Naive thymus-derived CD8-positive, alpha-beta T cell (primary cell): ENCODE measurements around the gene TMEM26. TPM values are rescaled to one million over a fixed set of nuclear protein-coding genes. Genes with fewer than 3 reads are reported as not detected.
"Not testable (repeated sequence)": the region's sequence is repeated elsewhere in the genome, so short reads cannot be mapped to it uniquely, and the experiment has no call there.

ENCODE experiments used
- ATAC-seq, 2 donors: fragments of 150-1000 bp; cut with Tn5 transposase in 1 of 2; sonication (Bioruptor Pico), chemical (Tn5 transposase) in 1 of 2; 1 replicate in 1 of 2; 2 replicates in 1 of 2; pipeline ENCODE4 v1.10.0; 2021; ENCODE audit warnings: mild to moderate bottlenecking in 2 of 2, moderate library complexity in 2 of 2
- POLR2A ChIA-PET: fragments of 350-600 bp; sonication (Branson Sonifier 250); formaldehyde crosslinking; loops from one replicate; lab custom pipeline; 2021; ENCODE audit warnings: antibody characterized with exemption; lab: Charles Lee
- DNase-seq, 10 donors: peaks; one replicate each; pipeline versions ENCODE4 v3.0.0 to v3.0.0-alpha.2; 2020 to 2022
- H3K27ac Mint-ChIP-seq, 10 donors: one replicate each; pipeline ENCODE4 v1.8.0; 2020 to 2022; ENCODE audit warnings: mild to moderate bottlenecking in 10 of 10, mixed read lengths in 10 of 10, moderate library complexity in 4 of 10, inconsistent platforms in 1 of 10
- H3K27me3 Mint-ChIP-seq, 5 donors: one replicate each; pipeline ENCODE4 v1.8.0; 2021 to 2022; ENCODE audit warnings: mixed read lengths in 5 of 5
- H3K36me3 Mint-ChIP-seq, 3 donors: one replicate each; pipeline ENCODE4 v1.8.0; 2020 to 2022; ENCODE audit warnings: mixed read lengths in 3 of 3, mild to moderate bottlenecking in 2 of 3, inconsistent platforms in 1 of 3
- H3K4me1 Mint-ChIP-seq, 4 donors: one replicate each; pipeline ENCODE4 v1.8.0; 2021 to 2022; ENCODE audit warnings: mixed read lengths in 4 of 4
- H3K4me3 Mint-ChIP-seq, 10 donors: one replicate each; pipeline ENCODE4 v1.8.0; 2020 to 2022; ENCODE audit warnings: mild to moderate bottlenecking in 10 of 10, mixed read lengths in 10 of 10, moderate library complexity in 6 of 10, inconsistent platforms in 1 of 10
- H3K9me3 Mint-ChIP-seq, 9 donors: one replicate each; pipeline ENCODE4 v1.8.0; 2020 to 2022; ENCODE audit warnings: mixed read lengths in 9 of 9, mild to moderate bottlenecking in 3 of 9, inconsistent platforms in 1 of 9, moderate library complexity in 1 of 9
- polyA plus RNA-seq, 3 donors: library from polyadenylated mRNA; unstranded; fragments of 300-500 nt; fragmentation: Illumina TruSeq; gene quantifications; one replicate each; pipeline ENCODE4 v1.2.3, GENCODE V29; 2021
- total RNA-seq, 8 experiments: library from RNA in 2 of 8; stranded (reverse) in 2 of 8; gene quantifications; one replicate each; pipeline ENCODE4 v1.2.3 and lab custom pipeline; 2021 to 2026

TMEM26 gene
- total and polyA plus RNA-seq, 5 experiments from 2014 or later, result not detected

DNA sequence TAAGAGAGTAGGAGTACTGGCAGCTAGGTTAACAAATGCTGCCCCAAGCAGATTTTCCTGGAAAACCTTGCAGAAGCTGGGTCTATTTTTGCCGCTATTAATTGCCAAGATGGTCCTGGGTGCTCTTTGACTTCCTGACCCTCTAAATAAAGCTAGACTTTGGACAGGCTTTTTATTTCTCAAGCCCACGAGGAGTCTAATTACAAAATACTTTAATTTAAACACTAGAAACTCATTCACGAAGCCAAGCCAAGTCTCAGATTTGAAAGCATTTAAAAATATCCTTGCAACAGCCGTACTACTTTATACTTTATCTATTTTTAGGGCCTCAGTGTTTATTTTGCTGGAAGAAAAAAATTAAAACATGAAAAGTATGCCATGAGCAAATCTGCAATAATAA lies 45.1 kb downstream of the TMEM26 start:
- DNase-seq (no peak), ATAC-seq (no peak)
- H3K4me1 Mint-ChIP-seq, result no peaks in the 10 kb centered on the region
- H3K36me3 Mint-ChIP-seq, result no peaks in the 10 kb centered on the region
- H3K27ac Mint-ChIP-seq, result no peak overlapping the region
- H3K9me3 Mint-ChIP-seq, result no peaks in the 10 kb centered on the region
- H3K27me3 Mint-ChIP-seq, result peaks cover 0 to 4% (median 0%) of the 10 kb centered on the region in 5 donors
- no peak overlapping the region for H3K4me3 Mint-ChIP-seq
- POLR2A ChIA-PET, result no interaction called here

DNA sequence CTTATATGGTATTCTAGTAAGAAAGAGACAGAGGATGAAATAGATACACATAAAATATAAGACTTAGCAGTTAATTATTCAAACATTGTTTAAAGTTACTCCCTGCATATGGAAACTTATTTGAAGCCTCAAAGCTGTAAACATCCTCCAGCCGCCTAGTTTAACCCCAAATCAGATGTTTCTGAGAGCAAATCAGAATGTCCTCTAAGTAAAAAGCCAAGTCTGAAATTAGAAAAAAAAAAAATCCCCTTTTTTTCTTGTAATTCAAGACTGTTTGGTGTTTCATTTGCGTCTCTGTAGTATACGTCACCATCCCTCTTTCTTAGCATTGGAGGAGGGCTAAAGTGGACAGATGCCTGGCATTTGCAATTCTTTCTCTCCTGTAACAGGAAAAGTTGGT lies 46.4 kb downstream of the TMEM26 start:
- no peak for DNase-seq
- H3K4me3 Mint-ChIP-seq, result no peak overlapping the region
- no peaks in the 10 kb centered on the region for H3K9me3 Mint-ChIP-seq
- ATAC-seq, result no peak
- H3K27ac Mint-ChIP-seq, result no peak overlapping the region
- no peaks in the 10 kb centered on the region for H3K4me1 Mint-ChIP-seq
- H3K27me3 Mint-ChIP-seq, result peaks cover 0 to 4% (median 0%) of the 10 kb centered on the region in 5 donors
- H3K36me3 Mint-ChIP-seq, result no peaks in the 10 kb centered on the region
- POLR2A ChIA-PET, result no interaction called here

DNA sequence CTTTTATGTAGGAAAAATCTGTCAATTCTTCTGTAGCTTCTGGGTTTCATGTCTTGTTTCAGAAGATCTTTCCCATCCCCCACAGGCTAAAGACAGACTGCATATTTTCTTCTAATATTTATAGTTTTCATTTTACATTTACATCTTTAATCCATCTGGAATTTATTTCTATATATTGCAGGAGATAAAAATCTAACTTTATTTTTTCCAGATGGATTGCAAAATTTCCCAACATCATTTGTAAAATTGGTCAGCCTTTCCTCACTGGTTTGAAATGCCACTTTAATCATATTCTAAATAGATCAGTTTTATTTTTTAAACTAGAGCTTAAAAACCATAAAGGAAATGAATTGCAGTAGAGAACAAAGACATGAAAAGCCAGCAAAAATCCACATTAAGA lies 46.9 kb downstream of the TMEM26 start:
- Mint-ChIP-seq H3K9me3 (no peaks in the 10 kb centered on the region), H3K4me1 (no peaks in the 10 kb centered on the region), H3K27me3 (peaks cover 0 to 4% (median 0%) of the 10 kb centered on the region in 5 donors), H3K4me3 (no peak overlapping the region), H3K36me3 (no peaks in the 10 kb centered on the region), H3K27ac (no peak overlapping the region)
- no peak for DNase-seq
- POLR2A ChIA-PET, result no interaction called here
- no peak for ATAC-seq

DNA sequence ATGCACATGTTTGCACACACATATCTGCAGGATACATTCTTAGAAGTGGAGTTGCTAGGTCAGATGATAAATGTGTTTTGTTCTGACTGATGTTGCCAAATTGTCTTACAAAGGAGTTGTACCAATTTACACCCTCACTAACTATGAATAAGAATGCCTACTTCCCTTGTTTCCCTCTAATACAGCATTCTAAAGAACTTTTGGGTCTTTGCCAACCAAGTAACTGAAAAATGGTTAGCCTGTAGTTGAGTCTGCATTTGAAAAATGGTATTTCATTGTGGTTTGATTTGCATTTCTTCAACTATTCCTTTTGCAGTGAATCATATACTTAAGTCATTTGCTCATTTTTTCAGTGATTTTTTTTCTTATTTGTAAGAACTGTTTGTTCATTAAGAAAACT lies 48.4 kb downstream of the TMEM26 start:
- Mint-ChIP-seq H3K4me1 (no peaks in the 10 kb centered on the region), H3K9me3 (no peaks in the 10 kb centered on the region)
- POLR2A ChIA-PET, result no interaction called here

DNA sequence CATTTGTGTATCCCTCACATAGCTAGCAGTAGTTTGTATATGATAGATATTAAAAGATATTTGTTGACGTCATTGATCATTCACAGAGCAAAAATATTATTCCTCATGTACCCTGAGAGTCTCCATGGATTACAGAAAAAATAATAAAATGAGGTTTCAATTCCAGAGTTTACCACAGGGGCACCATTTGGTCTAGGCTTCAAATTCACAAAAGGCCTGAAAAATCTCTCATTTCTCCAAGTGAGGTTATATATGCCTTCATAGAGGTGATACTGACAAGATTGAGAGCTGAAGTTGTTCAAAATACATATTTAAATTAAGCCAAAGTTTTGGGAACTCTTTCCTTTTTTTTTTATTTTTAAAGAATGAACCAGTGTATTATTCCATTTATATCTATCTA lies 52.7 kb downstream of the TMEM26 start:
- Mint-ChIP-seq H3K9me3 (no peaks in the 10 kb centered on the region), H3K36me3 (peaks cover 0 to 6% (median 3%) of the 10 kb centered on the region in 3 donors), H3K27ac (no peak overlapping the region), H3K4me3 (no peak overlapping the region), H3K4me1 (peaks cover 4 to 16% (median 11%) of the 10 kb centered on the region in 4 donors), H3K27me3 (no peaks in the 10 kb centered on the region)
- DNase-seq, result no peak
- no peak for ATAC-seq
- POLR2A ChIA-PET, result no interaction called here

More for the DNA sequence above, 48.4 kb downstream of the TMEM26 start:
- DNase-seq, result no peak
- no peaks in the 10 kb centered on the region for H3K36me3 Mint-ChIP-seq
- no peak overlapping the region for H3K27ac Mint-ChIP-seq
- no peak for ATAC-seq
- no peak overlapping the region for H3K4me3 Mint-ChIP-seq
- no peaks in the 10 kb centered on the region for H3K27me3 Mint-ChIP-seq

DNA sequence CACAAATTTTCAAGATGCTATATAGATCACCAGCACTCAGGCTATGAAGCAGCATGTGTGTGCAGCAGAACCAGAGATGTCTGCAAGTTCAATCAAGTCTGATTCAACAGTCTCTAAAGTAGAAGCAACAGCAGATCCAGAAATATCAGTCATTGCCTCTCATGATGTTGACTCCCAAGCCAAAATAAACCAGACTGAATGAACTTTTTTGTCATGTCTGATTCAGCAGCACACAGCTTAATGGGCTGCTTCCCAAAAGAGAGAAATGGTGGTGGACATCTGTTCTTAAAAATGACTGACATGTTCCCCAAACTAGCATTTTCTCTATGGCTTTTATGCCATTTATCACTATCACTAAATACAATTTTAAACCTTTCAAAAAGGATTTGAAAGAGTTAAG lies 53.8 kb downstream of the TMEM26 start:
- H3K4me3 Mint-ChIP-seq, result no peak overlapping the region
- POLR2A ChIA-PET, result no interaction called here
- peaks cover 0 to 6% (median 3%) of the 10 kb centered on the region in 3 donors for H3K36me3 Mint-ChIP-seq
- H3K27me3 Mint-ChIP-seq, result no peaks in the 10 kb centered on the region
- peaks cover 4 to 16% (median 11%) of the 10 kb centered on the region in 4 donors for H3K4me1 Mint-ChIP-seq
- no peak overlapping the region for H3K27ac Mint-ChIP-seq
- no peak for DNase-seq
- H3K9me3 Mint-ChIP-seq, result no peaks in the 10 kb centered on the region
- ATAC-seq, result no peak

DNA sequence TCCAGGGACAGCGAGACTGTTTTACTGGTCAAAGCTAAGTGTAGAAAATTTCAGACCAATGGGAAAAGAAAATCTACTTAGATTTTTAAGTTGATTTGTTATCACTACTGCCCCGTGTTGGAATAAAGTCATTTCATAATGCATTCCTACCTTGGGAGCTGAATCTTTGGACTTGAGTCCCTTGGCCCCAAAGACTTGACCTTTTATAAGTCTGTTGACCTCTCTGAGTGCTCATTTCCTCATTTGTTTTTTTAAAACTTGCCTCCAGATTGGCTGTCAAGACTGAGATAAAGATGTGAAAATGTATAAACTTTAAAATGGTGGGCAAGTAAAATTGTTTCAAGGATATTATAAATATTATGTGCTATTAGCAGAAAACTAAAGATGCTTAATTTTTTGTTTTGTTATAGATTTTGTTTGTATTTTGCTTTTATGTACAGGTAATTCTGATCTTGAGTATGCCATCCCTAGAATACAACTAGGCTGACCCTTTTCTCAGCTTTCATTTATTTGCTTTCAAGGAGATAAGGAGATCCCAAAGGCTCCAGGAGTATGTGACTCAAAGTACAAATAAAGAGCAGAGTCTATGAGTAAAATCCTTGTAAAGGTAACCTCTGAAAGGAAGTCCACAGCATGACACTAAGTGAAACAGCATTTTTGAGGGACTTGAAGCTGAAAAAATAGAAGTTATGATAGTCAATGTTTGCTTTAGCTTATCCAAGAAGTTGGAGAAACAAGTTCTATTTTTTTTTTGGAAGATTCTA lies 54.6 kb downstream of the TMEM26 start:
- Mint-ChIP-seq H3K9me3 (no peaks in the 10 kb centered on the region), H3K27me3 (no peaks in the 10 kb centered on the region), H3K36me3 (peaks cover 0 to 6% (median 3%) of the 10 kb centered on the region in 3 donors), H3K27ac (no peak overlapping the region), H3K4me3 (peak overlapping the region in 5 of 10 donors; percentile 73 to 84 (median 80)), H3K4me1 (peaks cover 4 to 16% (median 11%) of the 10 kb centered on the region in 4 donors)
- POLR2A ChIA-PET, result no interaction called here
- DNase-seq (no peak), ATAC-seq (no peak)

DNA sequence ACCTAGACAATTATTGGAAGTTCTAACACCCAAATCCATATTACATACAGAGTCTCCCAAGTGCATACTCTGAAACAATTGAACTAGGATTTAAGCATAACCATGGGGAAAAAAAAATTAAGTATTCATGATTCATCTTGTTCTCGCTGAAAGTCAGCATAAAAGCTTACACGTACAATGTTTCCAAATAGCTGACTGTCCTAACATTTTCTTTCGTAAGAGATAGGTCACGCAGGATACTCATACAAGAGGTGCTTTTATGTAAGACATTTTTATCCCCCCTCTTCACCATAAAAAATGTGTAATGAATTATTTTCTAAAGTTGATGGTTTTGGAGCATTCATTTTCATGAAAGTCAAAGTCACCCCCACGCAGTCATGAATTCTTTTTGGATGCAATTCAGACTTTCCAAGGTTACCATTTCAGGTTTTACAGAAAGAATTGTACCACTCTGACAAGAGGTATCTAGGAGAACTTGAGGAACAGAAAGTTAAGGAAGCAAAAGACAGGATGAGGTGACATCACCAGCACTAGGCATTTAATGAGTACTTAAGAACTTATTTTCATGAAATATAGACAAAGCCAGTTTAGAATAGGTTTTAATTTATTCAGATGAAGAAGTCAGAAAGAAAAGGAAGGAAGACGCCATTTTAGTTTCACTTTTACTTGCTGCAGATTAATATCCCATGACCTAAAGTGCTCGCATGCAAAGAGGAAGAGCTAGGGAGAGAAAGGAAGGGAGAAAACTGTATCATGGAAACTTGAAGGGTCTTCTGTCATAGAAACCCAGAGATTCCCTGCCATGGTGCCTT lies 55.8 kb downstream of the TMEM26 start:
- peaks cover 0 to 3% (median 0%) of the 10 kb centered on the region in 9 donors for H3K9me3 Mint-ChIP-seq
- ATAC-seq, result no peak
- DNase-seq, result no peak

DNA sequence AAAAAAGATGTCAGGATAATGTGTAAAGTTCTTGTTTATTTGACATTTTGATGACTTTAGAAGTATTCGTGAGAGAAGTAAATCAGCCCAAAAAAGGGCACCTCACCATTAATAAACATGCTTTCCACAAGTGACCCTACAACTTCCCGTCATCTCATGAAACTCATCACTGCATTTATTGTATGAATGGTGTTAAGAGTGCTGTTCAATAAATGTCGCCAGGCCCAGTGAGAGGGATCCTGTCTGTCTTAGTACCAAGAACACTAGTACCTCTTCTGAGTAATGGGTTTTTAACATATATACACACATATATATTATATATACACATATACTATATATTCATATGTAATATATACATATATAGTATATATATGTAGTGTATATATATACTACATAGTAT lies 61.9 kb downstream of the TMEM26 start:
- H3K27ac Mint-ChIP-seq, result no peak overlapping the region

More for the DNA sequence above, 55.8 kb downstream of the TMEM26 start:
- H3K36me3 Mint-ChIP-seq, result peaks cover 0 to 6% (median 3%) of the 10 kb centered on the region in 3 donors
- peaks cover 4 to 16% (median 11%) of the 10 kb centered on the region in 4 donors for H3K4me1 Mint-ChIP-seq
- POLR2A ChIA-PET, result no interaction called here
- H3K27ac Mint-ChIP-seq, result peak overlapping the region in 8 of 10 donors; percentile 1 to 87 (median 46)
- H3K4me3 Mint-ChIP-seq, result peak overlapping the region; percentile 67 to 87 (median 79)
- no peaks in the 10 kb centered on the region for H3K27me3 Mint-ChIP-seq

DNA sequence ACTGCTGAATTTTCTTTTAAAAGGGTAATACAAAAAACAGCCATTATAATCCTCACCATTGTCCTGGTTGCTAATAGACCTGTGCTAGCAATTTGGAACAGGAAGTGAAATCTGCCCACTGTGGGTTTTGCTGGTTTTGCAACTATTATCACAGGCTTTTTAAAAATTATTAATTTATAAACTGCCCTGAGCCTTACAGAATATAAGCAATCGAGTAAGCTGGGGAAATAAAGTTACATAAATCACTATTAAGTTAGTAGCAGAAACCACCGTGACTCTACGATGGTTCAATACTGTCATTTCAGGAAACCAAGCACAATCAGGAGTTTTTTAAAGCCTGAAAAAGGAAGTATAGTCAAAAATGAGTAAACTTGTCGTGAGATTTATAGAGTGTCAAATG lies 62.3 kb downstream of the TMEM26 start:
- DNase-seq (no peak), ATAC-seq (no peak)
- POLR2A ChIA-PET, result no interaction called here
- Mint-ChIP-seq H3K36me3 (no peaks in the 10 kb centered on the region), H3K4me1 (peaks cover 0 to 1% (median 0%) of the 10 kb centered on the region in 4 donors), H3K27me3 (peaks cover 0 to 3% (median 0%) of the 10 kb centered on the region in 5 donors), H3K4me3 (no peak overlapping the region), H3K27ac (no peak overlapping the region), H3K9me3 (peaks cover 0 to 3% (median 0%) of the 10 kb centered on the region in 9 donors)

More for the DNA sequence above, 61.9 kb downstream of the TMEM26 start:
- POLR2A ChIA-PET, result no interaction called here
- Mint-ChIP-seq H3K4me1 (peaks cover 0 to 1% (median 0%) of the 10 kb centered on the region in 4 donors), H3K4me3 (no peak overlapping the region), H3K27me3 (peaks cover 0 to 3% (median 0%) of the 10 kb centered on the region in 5 donors), H3K36me3 (no peaks in the 10 kb centered on the region), H3K9me3 (peaks cover 0 to 3% (median 0%) of the 10 kb centered on the region in 9 donors)
- DNase-seq, result no peak
- ATAC-seq, result no peak

DNA sequence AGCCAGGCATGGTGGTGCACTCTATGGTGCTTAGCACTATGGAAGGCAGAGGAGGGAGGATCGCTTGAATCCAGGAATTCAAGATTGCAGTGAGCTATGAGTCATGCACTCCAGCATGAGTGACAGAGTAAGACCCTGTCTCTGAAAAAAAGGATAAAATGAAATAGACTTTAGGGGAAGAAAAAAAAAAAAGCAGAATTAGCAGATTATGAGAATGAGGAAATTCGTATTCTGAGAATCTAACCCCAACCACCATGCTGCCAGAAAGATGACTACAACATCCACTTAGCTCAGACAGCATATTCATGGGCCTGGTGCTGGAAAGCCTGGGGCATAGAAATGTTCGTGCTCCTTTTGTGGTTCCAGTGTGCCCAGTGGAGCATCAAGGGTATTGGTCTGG lies 63.3 kb downstream of the TMEM26 start:
- ATAC-seq (no peak), DNase-seq (no peak)
- Mint-ChIP-seq H3K27me3 (peaks cover 0 to 3% (median 0%) of the 10 kb centered on the region in 5 donors), H3K4me1 (peaks cover 0 to 1% (median 0%) of the 10 kb centered on the region in 4 donors), H3K36me3 (no peaks in the 10 kb centered on the region), H3K27ac (no peak overlapping the region), H3K4me3 (no peak overlapping the region), H3K9me3 (peaks cover 0 to 3% (median 0%) of the 10 kb centered on the region in 9 donors)
- POLR2A ChIA-PET, result no interaction called here

DNA sequence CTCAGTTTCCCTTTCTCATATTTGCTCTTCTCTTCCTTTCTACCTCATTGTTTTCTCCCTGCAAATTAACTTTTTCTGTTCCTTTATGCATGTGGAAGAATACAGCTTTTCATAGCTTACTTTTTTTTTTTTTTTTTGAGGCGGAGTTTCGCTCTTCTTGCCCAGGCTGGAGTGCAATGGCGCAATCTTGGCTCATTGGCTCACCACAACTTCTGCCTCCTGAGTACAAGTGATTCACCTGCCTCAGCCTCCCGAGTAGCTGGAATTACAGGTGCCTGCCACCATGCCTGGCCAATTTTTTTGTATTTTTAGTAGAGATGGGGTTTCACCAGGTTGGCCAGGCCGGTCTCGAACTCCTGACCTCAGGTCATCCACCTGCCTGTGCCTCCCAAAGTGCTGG lies 64.2 kb downstream of the TMEM26 start:
- POLR2A ChIA-PET, ATAC-seq, H3K27ac Mint-ChIP-seq, H3K4me3 Mint-ChIP-seq, DNase-seq, H3K4me1 Mint-ChIP-seq, H3K9me3 Mint-ChIP-seq, H3K36me3 Mint-ChIP-seq, H3K27me3 Mint-ChIP-seq: not testable (repeated sequence)
